T-cell (primary cell): ENCODE data around the gene RPL41. TPM values are rescaled to one million over a fixed set of nuclear protein-coding genes. Genes with fewer than 3 reads are reported as not detected.

Experiments used
- ATAC-seq, 4 experiments: fragments of 200-7000 bp in 3 of 4; fragments of 150-1000 bp in 1 of 4; cut with Tn5 transposase; replicated peaks in 1 of 4; 1 replicate in 3 of 4; 2 replicates in 1 of 4; pipeline ENCODE4 v1.10.0; 2021; ENCODE audit warnings: moderate library complexity in 3 of 4, mild to moderate bottlenecking in 2 of 4, moderate number of reproducible peaks in 1 of 4
- CTCF ChIA-PET, 2 donors: fragments of 300-600 bp; sonication (Branson Sonifier 250); formaldehyde crosslinking; loops; one replicate each; lab custom pipeline; 2022; ENCODE audit warnings: antibody characterized with exemption in 2 of 2; lab: Charles Lee
- POLR2A ChIA-PET, 2 donors: fragments of 300-600 bp; sonication (Branson Sonifier 250); formaldehyde crosslinking; loops; one replicate each; lab custom pipeline; 2022; ENCODE audit warnings: antibody characterized with exemption in 2 of 2; lab: Charles Lee
- DNase-seq, 35 experiments: peaks; one replicate each; pipeline versions ENCODE4 v3.0.0 to v3.0.0-alpha.2; 2013 to 2023
- H3K27ac ChIP-seq: one replicate; pipeline ENCODE4 v1.5.1; 2013; ENCODE audit warnings: low read length
- H3K27me3 ChIP-seq, 2 experiments: replicated peaks in 1 of 2; 1 replicate in 1 of 2; 2 replicates in 1 of 2; pipeline versions ENCODE4 v1.6.1 to v1.7.0; 2013; ENCODE audit warnings: low read length in 1 of 2, mixed read lengths in 1 of 2; ENCODE audit not compliant: control insufficient read depth in 2 of 2, insufficient read depth in 2 of 2; ENCODE audit errors: extremely low read depth in 1 of 2
- H3K36me3 ChIP-seq, 2 donors: 1 replicate in 1 of 2; 2 replicates in 1 of 2; pipeline versions ENCODE4 v1.6.1 to v1.7.0; 2013; ENCODE audit warnings: low read length in 1 of 2; ENCODE audit not compliant: control insufficient read depth in 2 of 2, insufficient read depth in 1 of 2; ENCODE audit errors: extremely low read depth in 1 of 2
- H3K4me1 ChIP-seq, 2 experiments: 1 replicate in 1 of 2; 2 replicates in 1 of 2; pipeline versions ENCODE4 v1.6.1 to v1.7.0; 2013; ENCODE audit warnings: low read length in 2 of 2, mixed read lengths in 1 of 2; ENCODE audit not compliant: insufficient read depth in 2 of 2, control insufficient read depth in 1 of 2; ENCODE audit errors: extremely low read depth in 1 of 2
- H3K4me3 ChIP-seq, 2 donors: 1 replicate in 1 of 2; 2 replicates in 1 of 2; pipeline versions ENCODE4 v1.5.1 to v1.7.0; 2013; ENCODE audit warnings: mild to moderate bottlenecking in 2 of 2, low read length in 1 of 2, moderate library complexity in 1 of 2; ENCODE audit not compliant: control insufficient read depth in 1 of 2; ENCODE audit errors: extremely low read depth in 1 of 2
- H3K9me3 ChIP-seq: 2 replicates; pipeline ENCODE4 v1.7.0; 2013
- H3K27ac Mint-ChIP-seq, 2 donors: one replicate each; pipeline ENCODE4 v1.8.0; 2020 to 2021; ENCODE audit warnings: mild to moderate bottlenecking in 2 of 2, mixed read lengths in 2 of 2
- H3K27me3 Mint-ChIP-seq, 2 donors: one replicate each; pipeline ENCODE4 v1.8.0; 2021 to 2022; ENCODE audit warnings: mixed read lengths in 2 of 2
- H3K36me3 Mint-ChIP-seq: one replicate; pipeline ENCODE4 v1.8.0; 2021; ENCODE audit warnings: mixed read lengths
- H3K4me1 Mint-ChIP-seq, 3 donors: one replicate each; pipeline ENCODE4 v1.8.0; 2020 to 2022; ENCODE audit warnings: mixed read lengths in 3 of 3, mild to moderate bottlenecking in 1 of 3
- H3K4me3 Mint-ChIP-seq, 3 donors: one replicate each; pipeline ENCODE4 v1.8.0; 2020 to 2022; ENCODE audit warnings: mild to moderate bottlenecking in 3 of 3, mixed read lengths in 3 of 3, moderate library complexity in 3 of 3
- H3K9me3 Mint-ChIP-seq, 3 donors: one replicate each; pipeline ENCODE4 v1.8.0; 2020 to 2022; ENCODE audit warnings: mixed read lengths in 3 of 3
- WGBS: methylation state at CpG from one replicate; pipeline ENCODE4 v1.1.5; 2013; ENCODE audit warnings: missing lambda C conversion rate; ENCODE audit not compliant: insufficient coverage; 5-methylcytosine and 5-hydroxymethylcytosine counted together
- total RNA-seq, 35 experiments: library from RNA in 6 of 35; stranded (reverse) in 6 of 35; fragments of 120-200 nt in 1 of 35; gene quantifications; one replicate each; pipeline versions ENCODE4 v1.2.1 to v1.2.4 and lab custom pipeline; 2013 to 2026

Gene RPL41
- total RNA-seq, 5 donors from 2014 or later (not counting 1 experiment from before 2014, with no cell fraction given): 4,612 to 5,648 (median 5,133) TPM

GRCh38 chr12:56143217-56143616 is 26.8 kb downstream of the RPL41 start:
- peaks cover 55% of the 10 kb centered on the region for H3K36me3 Mint-ChIP-seq
- ChIA-PET CTCF (interaction anchor here in 1 of 2 donors (0.5 kb wide), 1 partner anchor 200 kb away, joined by 4 read pairs; no protein-coding TSS in a partner anchor), POLR2A (interaction anchor here (0.6 to 2.2 kb wide), 2 partner anchors 15 to 114 kb away, joined by 3 to 7 read pairs; partner anchors contain the start of gene ESYT1 (in 1 of the 2))
- WGBS: 60% methylated on average over 1 of the region's 4 CpGs
- no peaks in the 10 kb centered on the region for H3K9me3 Mint-ChIP-seq
- ATAC-seq: peak in 3 of 4 experiments; percentile 73 to 79 (median 77)
- Histone ChIP-seq H3K4me3 (no peak overlapping the region), H3K9me3 (no peaks in the 10 kb centered on the region), H3K27ac (peak overlapping the region; percentile 39), H3K4me1 (peaks cover 17 to 40% of the 10 kb centered on the region in 2 experiments), H3K27me3 (no peaks in the 10 kb centered on the region), H3K36me3 (peaks cover 13 to 70% of the 10 kb centered on the region in 2 donors)
- peak overlapping the region; percentile 83 to 85 for H3K27ac Mint-ChIP-seq
- peak in 1 of 35 experiments; percentile 18 for DNase-seq
- no peaks in the 10 kb centered on the region for H3K27me3 Mint-ChIP-seq
- H3K4me3 Mint-ChIP-seq: no peak overlapping the region
- peaks cover 47 to 54% (median 52%) of the 10 kb centered on the region in 3 donors for H3K4me1 Mint-ChIP-seq

- no peak overlapping the region for H3K27ac ChIP-seq
- peaks cover 11 to 34% of the 10 kb centered on the region in 2 experiments for H3K4me1 ChIP-seq
- ATAC-seq (no peak), DNase-seq (no peak)
- CTCF ChIA-PET: no interaction called here
- POLR2A ChIA-PET: interaction anchor here (0.8 to 2.2 kb wide), 2 partner anchors 8 to 16 kb away, joined by 4 to 7 read pairs; partner anchors contain the start of gene ESYT1 (in 1 of the 2)
- H3K27me3 Mint-ChIP-seq: no peaks in the 10 kb centered on the region
- H3K4me1 Mint-ChIP-seq: peaks cover 40 to 48% (median 45%) of the 10 kb centered on the region in 3 donors
- H3K4me3 Mint-ChIP-seq: no peak overlapping the region
- H3K36me3 ChIP-seq: peaks cover 13 to 63% of the 10 kb centered on the region in 2 donors
- no peaks in the 10 kb centered on the region for H3K9me3 ChIP-seq
- H3K36me3 Mint-ChIP-seq: peaks cover 49% of the 10 kb centered on the region
- H3K9me3 Mint-ChIP-seq: no peaks in the 10 kb centered on the region
- no peaks in the 10 kb centered on the region for H3K27me3 ChIP-seq
- no peak overlapping the region for H3K4me3 ChIP-seq
- H3K27ac Mint-ChIP-seq: peak overlapping the region; percentile 83 to 85
- 93% methylated on average over 5 of the region's 8 CpGs for WGBS
Measured at GRCh38 chr12:56143870-56144269, 27.4 kb downstream of the RPL41 start.

- H3K4me3 ChIP-seq: no peak overlapping the region
- ChIA-PET POLR2A (interaction anchor here (0.6 to 2.2 kb wide), 2 partner anchors 17 to 43 kb away, joined by 3 to 7 read pairs; partner anchors contain the start of gene ESYT1 (in 1 of the 2)), CTCF (no interaction called here)
- peaks cover 8 to 22% of the 10 kb centered on the region in 2 experiments for H3K4me1 ChIP-seq
- no peak overlapping the region for H3K27ac ChIP-seq
- no peaks in the 10 kb centered on the region for H3K9me3 Mint-ChIP-seq
- no CpG with 5 or more reads among the region's 3 CpGs for WGBS
- H3K36me3 ChIP-seq: peaks cover 15 to 54% of the 10 kb centered on the region in 2 donors
- no peaks in the 10 kb centered on the region for H3K27me3 ChIP-seq
- H3K9me3 ChIP-seq: no peaks in the 10 kb centered on the region
- H3K27me3 Mint-ChIP-seq: no peaks in the 10 kb centered on the region
- H3K27ac Mint-ChIP-seq: no peak overlapping the region
- peaks cover 34 to 41% (median 35%) of the 10 kb centered on the region in 3 donors for H3K4me1 Mint-ChIP-seq
- no peak overlapping the region for H3K4me3 Mint-ChIP-seq
- no peak for DNase-seq
- no peak for ATAC-seq
- H3K36me3 Mint-ChIP-seq: peaks cover 39% of the 10 kb centered on the region
Measured at GRCh38 chr12:56145217-56145616, 28.8 kb downstream of the RPL41 start.

- ChIA-PET POLR2A (interaction anchor here in 1 of 2 donors (0.6 kb wide), 1 partner anchor 19 kb away, joined by 3 read pairs; the partner anchor contains the start of gene ESYT1), CTCF (interaction anchor here in 1 of 2 donors (0.7 kb wide), 1 partner anchor 329 kb away, joined by 4 read pairs; the partner anchor contains the start of genes ORMDL2 and SARNP)
- WGBS: 94% methylated on average over 6 of the region's 13 CpGs
- peaks cover 15 to 40% of the 10 kb centered on the region in 2 donors for H3K36me3 ChIP-seq
- Mint-ChIP-seq H3K4me3 (no peak overlapping the region), H3K36me3 (peaks cover 29% of the 10 kb centered on the region), H3K27ac (peak overlapping the region; percentile 52 to 66), H3K4me1 (peaks cover 39 to 46% (median 40%) of the 10 kb centered on the region in 3 donors), H3K9me3 (no peaks in the 10 kb centered on the region), H3K27me3 (no peaks in the 10 kb centered on the region)
- no peak overlapping the region for H3K27ac ChIP-seq
- H3K27me3 ChIP-seq: no peaks in the 10 kb centered on the region
- H3K9me3 ChIP-seq: no peaks in the 10 kb centered on the region
- H3K4me1 ChIP-seq: peaks cover 14 to 26% of the 10 kb centered on the region in 2 experiments
- ATAC-seq: no peak
- H3K4me3 ChIP-seq: no peak overlapping the region
- DNase-seq: no peak
Measured at GRCh38 chr12:56146492-56147460, 30.3 kb downstream of the RPL41 start.

- Mint-ChIP-seq H3K36me3 (peaks cover 4% of the 10 kb centered on the region), H3K27ac (peak overlapping the region; percentile 96 to 99), H3K4me1 (peaks cover 30 to 42% (median 37%) of the 10 kb centered on the region in 3 donors), H3K9me3 (no peaks in the 10 kb centered on the region), H3K4me3 (peak overlapping the region; percentile 34 to 85 (median 42)), H3K27me3 (no peaks in the 10 kb centered on the region)
- POLR2A ChIA-PET: interaction anchor here in 1 of 2 donors (0.6 kb wide), 2 partner anchors 17 to 32 kb away, joined by 9 to 11 read pairs; partner anchors contain the start of gene ZC3H10
- H3K4me1 ChIP-seq: peaks cover 11 to 20% of the 10 kb centered on the region in 2 experiments
- ATAC-seq (no peak), DNase-seq (peak in 1 of 35 experiments; percentile 36)
- H3K27ac ChIP-seq: no peak overlapping the region
- no CpG with 5 or more reads among the region's 3 CpGs for WGBS
- CTCF ChIA-PET: interaction anchor here in 1 of 2 donors (0.6 to 1.9 kb wide), 4 partner anchors 8 to 33 kb away, joined by 3 to 12 read pairs (median 6); partner anchors contain the start of genes ESYT1 and ZC3H10
- no peak overlapping the region for H3K4me3 ChIP-seq
- H3K27me3 ChIP-seq: no peaks in the 10 kb centered on the region
- no peaks in the 10 kb centered on the region for H3K9me3 ChIP-seq
- H3K36me3 ChIP-seq: peaks cover 3 to 5% of the 10 kb centered on the region in 2 donors
Measured at GRCh38 chr12:56150563-56150962, 34.1 kb downstream of the RPL41 start.
